Measurements from ENCODE around the gene ENTHD1.

DNA sequence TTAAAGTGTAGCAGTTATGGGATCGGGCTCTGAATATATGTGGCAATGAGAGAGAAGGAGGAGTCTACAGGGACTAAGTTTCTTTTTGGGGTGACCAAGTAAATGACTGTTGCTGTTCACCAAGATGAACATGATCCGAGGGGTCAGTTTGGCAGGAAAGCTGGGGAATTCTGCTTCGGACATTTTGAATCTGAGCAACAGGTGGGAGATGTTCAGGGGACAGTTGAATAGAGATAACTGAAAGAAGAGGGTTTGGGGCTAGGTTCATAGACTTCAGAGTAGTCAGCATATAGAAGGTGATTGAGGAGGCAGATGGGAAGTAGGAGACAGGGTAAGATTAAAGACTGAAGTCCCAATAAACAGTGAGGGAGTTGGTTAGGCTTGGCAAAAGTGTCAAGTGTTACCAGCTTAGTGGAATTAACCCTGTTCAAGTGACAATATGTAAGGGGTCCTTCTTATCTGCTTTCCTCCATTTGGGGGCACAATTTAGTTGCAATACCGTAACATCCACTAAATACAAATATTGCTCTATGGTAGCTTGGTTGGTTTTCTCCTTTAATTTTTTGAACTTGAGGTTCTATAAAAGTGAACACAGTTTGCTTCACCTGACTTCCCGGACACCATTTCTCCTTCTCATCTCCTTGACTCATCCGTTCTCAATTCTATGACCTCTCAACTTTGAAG is 2.9 kb upstream of the ENTHD1 start:
- TF ChIP-seq, protein P1, sequence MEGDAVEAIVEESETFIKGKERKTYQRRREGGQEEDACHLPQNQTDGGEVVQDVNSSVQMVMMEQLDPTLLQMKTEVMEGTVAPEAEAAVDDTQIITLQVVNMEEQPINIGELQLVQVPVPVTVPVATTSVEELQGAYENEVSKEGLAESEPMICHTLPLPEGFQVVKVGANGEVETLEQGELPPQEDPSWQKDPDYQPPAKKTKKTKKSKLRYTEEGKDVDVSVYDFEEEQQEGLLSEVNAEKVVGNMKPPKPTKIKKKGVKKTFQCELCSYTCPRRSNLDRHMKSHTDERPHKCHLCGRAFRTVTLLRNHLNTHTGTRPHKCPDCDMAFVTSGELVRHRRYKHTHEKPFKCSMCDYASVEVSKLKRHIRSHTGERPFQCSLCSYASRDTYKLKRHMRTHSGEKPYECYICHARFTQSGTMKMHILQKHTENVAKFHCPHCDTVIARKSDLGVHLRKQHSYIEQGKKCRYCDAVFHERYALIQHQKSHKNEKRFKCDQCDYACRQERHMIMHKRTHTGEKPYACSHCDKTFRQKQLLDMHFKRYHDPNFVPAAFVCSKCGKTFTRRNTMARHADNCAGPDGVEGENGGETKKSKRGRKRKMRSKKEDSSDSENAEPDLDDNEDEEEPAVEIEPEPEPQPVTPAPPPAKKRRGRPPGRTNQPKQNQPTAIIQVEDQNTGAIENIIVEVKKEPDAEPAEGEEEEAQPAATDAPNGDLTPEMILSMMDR (IDR thresholded peaks at IDR 0.05): no peak
- TF ChIP-seq POLR2A (IDR thresholded peaks at IDR 0.05) (no peak), EP300 (IDR thresholded peaks at IDR 0.05) (no peak)

Measured in tibial nerve (tissue), 4 donors.